ENCODE results near the gene RASSF8.

The RASSF8 gene

DNA sequence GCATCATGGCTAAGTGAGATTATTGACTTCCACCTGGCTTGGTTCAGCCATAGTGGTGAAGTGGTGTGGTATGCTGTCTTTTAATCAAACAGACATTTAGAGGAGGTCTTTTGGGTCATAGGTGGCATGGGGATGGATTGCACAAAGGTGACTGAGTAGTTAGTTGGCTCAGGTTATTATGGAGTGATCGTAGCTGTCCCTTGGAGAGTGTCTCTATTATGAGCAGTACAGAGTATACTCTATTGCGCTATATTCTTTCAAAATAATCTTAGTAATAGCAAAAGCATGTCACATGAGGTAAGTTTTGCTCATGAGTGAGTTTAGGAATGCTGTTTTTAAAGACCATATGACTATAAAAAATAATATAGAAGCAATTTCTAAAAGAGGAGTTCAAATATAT lies 60.4 kb downstream of the RASSF8 start:
- Histone ChIP-seq H3K9me3 (ENCODE audit: control insufficient read depth in 5 of 5, low read length in 5 of 5) (no peaks in the 10 kb centered on the region), H3K36me3 (ENCODE audit: control insufficient read depth in 5 of 5, insufficient read depth in 5 of 5, low read length in 5 of 5) (no peaks in the 10 kb centered on the region), H3K4me3 (ENCODE audit: low read depth in 1 of 5, low read length in 5 of 5) (no peak overlapping the region), H3K27ac (ENCODE audit: low read depth, low read length) (no peak overlapping the region), H3K27me3 (ENCODE audit: control insufficient read depth in 5 of 5, insufficient read depth in 4 of 5, low read length in 5 of 5) (no peaks in the 10 kb centered on the region), H3K9ac (ENCODE audit: low read length in 5 of 5) (no peak overlapping the region), H3K4me1 (ENCODE audit: control insufficient read depth in 5 of 5, insufficient read depth in 5 of 5, low read length in 5 of 5) (peaks cover 0 to 6% (median 2%) of the 10 kb centered on the region in 5 donors)

DNA sequence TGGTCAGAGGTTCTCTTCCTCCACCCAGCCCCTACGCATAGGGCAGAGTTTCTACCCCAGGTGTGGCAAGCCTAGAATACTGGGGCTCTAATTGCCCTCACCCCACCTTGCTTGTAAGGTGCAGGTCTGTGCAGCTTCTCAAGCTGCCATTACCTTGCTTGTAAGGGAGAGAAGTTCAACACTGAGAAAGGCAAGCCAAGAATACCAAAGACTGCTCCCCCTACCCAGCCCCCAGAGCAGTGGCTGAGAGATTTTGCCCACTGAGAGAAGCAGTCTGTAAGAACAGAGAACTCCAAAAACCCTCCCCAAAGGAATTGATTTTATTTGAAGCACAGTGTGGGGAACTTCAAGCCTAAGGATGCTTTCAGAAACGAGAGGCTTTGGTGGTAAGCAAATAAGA lies 63.1 kb downstream of the RASSF8 start:
- no peak overlapping the region for H3K9ac ChIP-seq (ENCODE audit: low read length in 5 of 5)
- no peaks in the 10 kb centered on the region for H3K9me3 ChIP-seq (ENCODE audit: control insufficient read depth in 5 of 5, low read length in 5 of 5)
- no peak overlapping the region for H3K4me3 ChIP-seq (ENCODE audit: low read depth in 1 of 5, low read length in 5 of 5)
- no peaks in the 10 kb centered on the region for H3K27me3 ChIP-seq (ENCODE audit: control insufficient read depth in 5 of 5, insufficient read depth in 4 of 5, low read length in 5 of 5)
- peaks cover 0 to 6% (median 2%) of the 10 kb centered on the region in 5 donors for H3K4me1 ChIP-seq (ENCODE audit: control insufficient read depth in 5 of 5, insufficient read depth in 5 of 5, low read length in 5 of 5)
- no peaks in the 10 kb centered on the region for H3K36me3 ChIP-seq (ENCODE audit: control insufficient read depth in 5 of 5, insufficient read depth in 5 of 5, low read length in 5 of 5)
- no peak overlapping the region for H3K27ac ChIP-seq (ENCODE audit: low read depth, low read length)

DNA sequence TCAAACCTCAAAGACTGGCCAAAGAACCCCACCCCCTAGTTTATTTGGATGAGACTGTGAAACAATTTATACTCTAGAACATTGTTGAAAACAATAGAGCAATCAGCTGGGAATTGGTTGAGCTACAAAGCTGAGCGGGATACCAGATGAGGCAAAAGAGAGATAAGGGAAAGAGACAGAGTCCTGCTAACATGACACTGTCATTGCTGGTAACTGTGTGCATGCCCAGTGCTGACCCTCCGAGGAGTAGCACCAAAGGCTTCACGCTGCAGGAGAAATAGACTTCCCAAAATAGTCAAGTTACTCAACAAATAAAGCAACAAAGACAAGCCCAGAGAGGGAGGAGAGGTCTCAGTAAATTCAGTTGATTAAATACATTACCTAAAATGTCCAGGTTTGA lies 63.6 kb downstream of the RASSF8 start:
- Histone ChIP-seq H3K9ac (ENCODE audit: low read length in 5 of 5) (no peak overlapping the region), H3K36me3 (ENCODE audit: control insufficient read depth in 5 of 5, insufficient read depth in 5 of 5, low read length in 5 of 5) (no peaks in the 10 kb centered on the region), H3K4me1 (ENCODE audit: control insufficient read depth in 5 of 5, insufficient read depth in 5 of 5, low read length in 5 of 5) (peaks cover 0 to 6% (median 2%) of the 10 kb centered on the region in 5 donors), H3K27me3 (ENCODE audit: control insufficient read depth in 5 of 5, insufficient read depth in 4 of 5, low read length in 5 of 5) (no peaks in the 10 kb centered on the region), H3K9me3 (ENCODE audit: control insufficient read depth in 5 of 5, low read length in 5 of 5) (no peaks in the 10 kb centered on the region), H3K4me3 (ENCODE audit: low read depth in 1 of 5, low read length in 5 of 5) (no peak overlapping the region), H3K27ac (ENCODE audit: low read depth, low read length) (no peak overlapping the region)

DNA sequence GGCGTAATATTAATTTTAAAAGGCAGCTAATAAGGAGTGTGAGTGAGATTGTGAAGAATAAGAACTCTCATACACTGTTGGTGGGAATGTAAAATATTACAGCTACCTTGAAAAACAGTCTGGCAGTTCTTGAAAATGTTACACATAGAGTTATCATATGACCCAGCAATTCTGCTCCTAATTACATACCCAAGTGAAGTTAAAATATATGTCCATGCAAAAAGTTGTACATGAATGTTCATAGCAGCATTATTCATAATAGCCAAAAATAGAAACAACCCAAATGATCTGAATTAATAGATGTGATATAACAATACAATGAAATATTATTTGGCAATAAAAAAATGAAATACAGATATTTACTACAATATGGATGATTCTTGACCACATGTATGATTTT lies 68.2 kb downstream of the RASSF8 start:
- Histone ChIP-seq H3K4me1 (ENCODE audit: control insufficient read depth in 5 of 5, insufficient read depth in 5 of 5, low read length in 5 of 5) (peaks cover 0 to 9% (median 5%) of the 10 kb centered on the region in 5 donors), H3K36me3 (ENCODE audit: control insufficient read depth in 5 of 5, insufficient read depth in 5 of 5, low read length in 5 of 5) (no peaks in the 10 kb centered on the region), H3K9ac (ENCODE audit: low read length in 5 of 5) (no peak overlapping the region), H3K27me3 (ENCODE audit: control insufficient read depth in 5 of 5, insufficient read depth in 4 of 5, low read length in 5 of 5) (no peaks in the 10 kb centered on the region), H3K9me3 (ENCODE audit: control insufficient read depth in 5 of 5, low read length in 5 of 5) (no peaks in the 10 kb centered on the region), H3K27ac (ENCODE audit: low read depth, low read length) (no peak overlapping the region), H3K4me3 (ENCODE audit: low read depth in 1 of 5, low read length in 5 of 5) (no peak overlapping the region)

DNA sequence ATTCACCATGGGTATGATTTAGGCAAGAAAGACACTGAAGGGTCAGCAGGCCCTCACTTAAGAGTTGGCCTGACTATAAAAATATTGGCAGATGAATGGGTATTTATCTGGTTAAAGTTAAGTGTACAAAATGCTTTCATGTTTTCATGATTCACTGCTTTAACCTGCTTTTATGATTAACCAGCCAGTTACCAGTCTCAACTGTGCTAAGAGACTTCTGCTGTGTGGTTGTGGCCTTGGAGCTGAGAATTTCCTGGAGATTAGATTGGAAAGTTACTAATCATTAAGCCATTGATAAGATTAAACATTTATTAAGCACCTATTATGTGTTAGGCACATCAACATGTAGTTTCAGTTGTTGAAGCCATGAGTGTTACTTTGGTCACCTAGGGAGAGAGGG lies 68.9 kb downstream of the RASSF8 start:
- no peak overlapping the region for H3K9ac ChIP-seq (ENCODE audit: low read length in 5 of 5)
- H3K36me3 ChIP-seq (ENCODE audit: control insufficient read depth in 5 of 5, insufficient read depth in 5 of 5, low read length in 5 of 5) = no peaks in the 10 kb centered on the region
- peaks cover 0 to 14% (median 8%) of the 10 kb centered on the region in 5 donors for H3K4me1 ChIP-seq (ENCODE audit: control insufficient read depth in 5 of 5, insufficient read depth in 5 of 5, low read length in 5 of 5)
- H3K4me3 ChIP-seq (ENCODE audit: low read depth in 1 of 5, low read length in 5 of 5) = no peak overlapping the region
- H3K9me3 ChIP-seq (ENCODE audit: control insufficient read depth in 5 of 5, low read length in 5 of 5) = no peaks in the 10 kb centered on the region
- H3K27me3 ChIP-seq (ENCODE audit: control insufficient read depth in 5 of 5, insufficient read depth in 4 of 5, low read length in 5 of 5) = no peaks in the 10 kb centered on the region
- no peak overlapping the region for H3K27ac ChIP-seq (ENCODE audit: low read depth, low read length)

DNA sequence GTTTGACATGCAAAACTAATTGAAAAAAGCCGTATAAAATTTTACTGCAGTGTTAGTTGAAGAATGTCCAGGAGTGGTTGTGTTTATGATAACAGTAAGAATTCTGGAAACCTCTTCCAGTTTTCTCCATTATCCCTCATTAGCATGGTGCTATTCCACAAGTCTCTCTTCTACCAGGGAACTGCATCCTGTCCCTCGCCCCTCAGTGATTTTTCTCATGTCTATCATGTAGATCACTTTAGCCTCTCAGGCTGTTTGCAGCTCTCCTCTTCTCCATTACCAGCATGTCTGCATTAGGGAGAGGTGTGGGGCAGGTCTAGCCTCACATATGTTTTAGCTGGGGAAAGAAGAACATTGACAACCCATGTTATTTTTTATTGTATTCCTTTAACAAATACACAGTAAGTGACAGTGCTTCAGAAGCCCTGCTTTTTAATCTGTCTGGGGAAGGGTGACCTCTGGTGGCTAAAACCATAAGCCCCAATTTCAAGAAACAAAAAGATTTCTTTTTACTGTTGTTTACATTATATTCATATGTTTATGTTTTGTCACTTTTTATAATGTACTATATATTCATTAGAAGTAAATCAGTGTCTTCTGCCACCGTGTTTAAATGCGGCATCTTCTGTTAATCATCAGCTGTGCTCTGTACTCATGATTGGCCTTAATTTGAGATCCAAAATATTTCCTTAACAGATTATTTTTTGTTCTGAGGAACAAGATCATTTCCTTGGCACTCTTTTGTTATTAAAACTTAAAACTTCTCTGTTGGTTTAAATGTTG lies 70.7 kb downstream of the RASSF8 start:
- peak overlapping the region in 2 of 5 donors; percentile 28 to 52 for H3K9ac ChIP-seq (ENCODE audit: low read length in 5 of 5)
- H3K4me1 ChIP-seq (ENCODE audit: control insufficient read depth in 5 of 5, insufficient read depth in 5 of 5, low read length in 5 of 5) = peaks cover 0 to 20% (median 11%) of the 10 kb centered on the region in 5 donors
- no peaks in the 10 kb centered on the region for H3K9me3 ChIP-seq (ENCODE audit: control insufficient read depth in 5 of 5, low read length in 5 of 5)
- H3K27me3 ChIP-seq (ENCODE audit: control insufficient read depth in 5 of 5, insufficient read depth in 4 of 5, low read length in 5 of 5) = no peaks in the 10 kb centered on the region
- H3K36me3 ChIP-seq (ENCODE audit: control insufficient read depth in 5 of 5, insufficient read depth in 5 of 5, low read length in 5 of 5) = no peaks in the 10 kb centered on the region
- no peak overlapping the region for H3K27ac ChIP-seq (ENCODE audit: low read depth, low read length)
- no peak overlapping the region for H3K4me3 ChIP-seq (ENCODE audit: low read depth in 1 of 5, low read length in 5 of 5)

DNA sequence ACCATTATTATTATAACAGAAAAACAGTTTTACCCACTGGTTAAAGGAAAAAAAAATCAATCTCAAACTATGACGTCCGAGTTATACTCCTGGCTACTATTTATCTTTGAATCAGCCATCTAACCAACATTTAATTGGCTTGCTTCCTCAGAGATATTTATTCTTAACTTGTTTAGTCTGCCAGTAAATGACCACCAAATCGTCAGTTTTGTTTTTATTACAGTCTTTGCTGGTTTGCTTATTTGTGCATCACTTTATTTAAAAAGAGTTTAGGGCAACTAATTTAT lies 71.2 kb downstream of the RASSF8 start:
- Histone ChIP-seq H3K9ac (ENCODE audit: low read length in 5 of 5) (peak overlapping the region in 1 of 5 donors; percentile 52), H3K9me3 (ENCODE audit: control insufficient read depth in 5 of 5, low read length in 5 of 5) (no peaks in the 10 kb centered on the region), H3K36me3 (ENCODE audit: control insufficient read depth in 5 of 5, insufficient read depth in 5 of 5, low read length in 5 of 5) (no peaks in the 10 kb centered on the region), H3K4me3 (ENCODE audit: low read depth in 1 of 5, low read length in 5 of 5) (no peak overlapping the region), H3K27ac (ENCODE audit: low read depth, low read length) (no peak overlapping the region), H3K4me1 (ENCODE audit: control insufficient read depth in 5 of 5, insufficient read depth in 5 of 5, low read length in 5 of 5) (peaks cover 0 to 20% (median 11%) of the 10 kb centered on the region in 5 donors), H3K27me3 (ENCODE audit: control insufficient read depth in 5 of 5, insufficient read depth in 4 of 5, low read length in 5 of 5) (no peaks in the 10 kb centered on the region)

DNA sequence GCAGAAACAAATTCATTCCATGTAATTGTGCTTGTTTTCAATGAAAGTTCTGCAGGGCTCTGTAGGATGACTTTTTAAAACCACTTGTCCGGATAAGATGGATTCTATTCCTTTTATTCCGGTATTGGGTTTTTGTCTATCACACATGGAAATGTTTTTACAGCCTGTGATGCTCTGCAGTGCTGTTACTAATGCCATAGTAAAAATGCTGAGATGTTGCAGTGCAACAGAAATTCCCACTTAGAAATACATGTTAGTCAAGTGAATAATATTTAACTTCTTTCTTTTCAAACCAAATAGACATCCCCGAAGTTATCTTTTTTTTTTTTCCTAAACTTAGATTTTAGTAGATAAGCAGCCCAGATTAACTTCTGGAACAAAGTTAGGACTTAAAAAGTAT lies 71.9 kb downstream of the RASSF8 start:
- H3K4me3 ChIP-seq (ENCODE audit: low read depth in 1 of 5, low read length in 5 of 5) = no peak overlapping the region
- peaks cover 0 to 20% (median 11%) of the 10 kb centered on the region in 5 donors for H3K4me1 ChIP-seq (ENCODE audit: control insufficient read depth in 5 of 5, insufficient read depth in 5 of 5, low read length in 5 of 5)
- no peak overlapping the region for H3K9ac ChIP-seq (ENCODE audit: low read length in 5 of 5)
- peak overlapping the region; percentile 21 for H3K27ac ChIP-seq (ENCODE audit: low read depth, low read length)
- H3K9me3 ChIP-seq (ENCODE audit: control insufficient read depth in 5 of 5, low read length in 5 of 5) = no peaks in the 10 kb centered on the region
- H3K36me3 ChIP-seq (ENCODE audit: control insufficient read depth in 5 of 5, insufficient read depth in 5 of 5, low read length in 5 of 5) = no peaks in the 10 kb centered on the region
- no peaks in the 10 kb centered on the region for H3K27me3 ChIP-seq (ENCODE audit: control insufficient read depth in 5 of 5, insufficient read depth in 4 of 5, low read length in 5 of 5)

DNA sequence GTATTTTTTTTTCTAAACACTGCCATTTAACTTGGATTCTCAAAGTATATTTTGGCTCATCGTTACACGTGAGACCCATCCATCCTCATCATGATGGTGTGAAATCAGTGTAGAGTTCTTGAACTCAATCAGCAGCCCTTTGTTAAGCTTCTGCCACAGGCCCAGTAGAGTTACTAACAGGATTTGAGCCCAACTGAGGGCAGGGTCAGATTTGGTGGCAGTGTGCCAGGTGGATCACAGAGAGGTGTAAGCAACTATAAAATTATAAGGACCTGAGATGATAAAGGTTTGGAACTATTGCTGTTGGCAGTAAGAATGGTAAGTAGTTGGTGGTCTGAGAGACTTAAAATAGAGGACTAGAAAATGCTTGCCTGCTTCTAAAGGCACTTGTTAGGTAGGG lies 72.8 kb downstream of the RASSF8 start:
- Histone ChIP-seq H3K4me1 (ENCODE audit: control insufficient read depth in 5 of 5, insufficient read depth in 5 of 5, low read length in 5 of 5) (peaks cover 0 to 20% (median 11%) of the 10 kb centered on the region in 5 donors), H3K9me3 (ENCODE audit: control insufficient read depth in 5 of 5, low read length in 5 of 5) (no peaks in the 10 kb centered on the region), H3K27me3 (ENCODE audit: control insufficient read depth in 5 of 5, insufficient read depth in 4 of 5, low read length in 5 of 5) (no peaks in the 10 kb centered on the region), H3K4me3 (ENCODE audit: low read depth in 1 of 5, low read length in 5 of 5) (no peak overlapping the region), H3K9ac (ENCODE audit: low read length in 5 of 5) (no peak overlapping the region), H3K27ac (ENCODE audit: low read depth, low read length) (peak overlapping the region; percentile 21), H3K36me3 (ENCODE audit: control insufficient read depth in 5 of 5, insufficient read depth in 5 of 5, low read length in 5 of 5) (no peaks in the 10 kb centered on the region)

DNA sequence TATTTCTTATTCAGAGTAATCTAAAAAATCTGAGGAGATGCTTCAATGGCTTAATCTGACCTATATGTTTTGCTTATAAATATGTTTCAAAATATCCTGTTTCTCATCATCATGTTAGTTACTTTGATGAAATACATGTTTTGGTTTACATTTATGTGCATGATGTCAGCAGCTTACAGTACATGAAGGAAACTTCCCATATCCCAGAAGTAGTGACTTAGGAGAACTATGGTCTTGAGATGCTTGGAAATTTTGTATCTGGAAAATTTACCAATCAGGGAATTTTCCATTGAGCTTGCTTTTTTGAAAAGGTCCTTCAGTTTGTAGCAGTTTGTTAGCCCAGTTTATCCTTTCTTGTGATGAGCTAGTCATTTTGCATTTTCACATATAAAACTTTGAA lies 73.3 kb downstream of the RASSF8 start:
- Histone ChIP-seq H3K4me1 (ENCODE audit: control insufficient read depth in 5 of 5, insufficient read depth in 5 of 5, low read length in 5 of 5) (peaks cover 0 to 20% (median 11%) of the 10 kb centered on the region in 5 donors), H3K27me3 (ENCODE audit: control insufficient read depth in 5 of 5, insufficient read depth in 4 of 5, low read length in 5 of 5) (no peaks in the 10 kb centered on the region), H3K4me3 (ENCODE audit: low read depth in 1 of 5, low read length in 5 of 5) (no peak overlapping the region), H3K9me3 (ENCODE audit: control insufficient read depth in 5 of 5, low read length in 5 of 5) (no peaks in the 10 kb centered on the region), H3K36me3 (ENCODE audit: control insufficient read depth in 5 of 5, insufficient read depth in 5 of 5, low read length in 5 of 5) (no peaks in the 10 kb centered on the region), H3K9ac (ENCODE audit: low read length in 5 of 5) (no peak overlapping the region), H3K27ac (ENCODE audit: low read depth, low read length) (peak overlapping the region; percentile 31)

Data from subcutaneous abdominal adipose tissue (tissue), 5 donors.